Effector CD4-positive, alpha-beta T cell (primary cell): ENCODE results near the gene ACBD3.

Experiments used
- DNase-seq: peaks from one replicate; pipeline ENCODE4 v3.0.0-alpha.2; 2020

Gene ACBD3

GRCh38 chr1:226133504-226134123 lies 52.9 kb downstream of the ACBD3 start:
- no peak for DNase-seq

GRCh38 chr1:226132728-226133503 lies 53.6 kb downstream of the ACBD3 start:
- no peak for DNase-seq

- no peak for DNase-seq
Measured at GRCh38 chr1:226131639-226132038, 54.9 kb downstream of the ACBD3 start.

GRCh38 chr1:226129230-226129629 lies 57.3 kb downstream of the ACBD3 start:
- no peak for DNase-seq

- DNase-seq, result no peak
Measured at GRCh38 chr1:226128487-226129075, 58.0 kb downstream of the ACBD3 start.

- DNase-seq, result no peak
Measured at GRCh38 chr1:226126824-226127569, 59.5 kb downstream of the ACBD3 start.

- no peak for DNase-seq
Measured at GRCh38 chr1:226125831-226126230, 60.7 kb downstream of the ACBD3 start.

GRCh38 chr1:226125097-226125630 lies 61.4 kb downstream of the ACBD3 start:
- peak; percentile 83 for DNase-seq

- DNase-seq, result no peak
Measured at GRCh38 chr1:226123591-226124471, 62.7 kb downstream of the ACBD3 start.

GRCh38 chr1:226123212-226123560 lies 63.4 kb downstream of the ACBD3 start:
- DNase-seq, result no peak

GRCh38 chr1:226121587-226122400 lies 64.7 kb downstream of the ACBD3 start:
- peak; percentile 66 for DNase-seq

- DNase-seq, result no peak
Measured at GRCh38 chr1:226121049-226121586, 65.4 kb downstream of the ACBD3 start.

- no peak for DNase-seq
Measured at GRCh38 chr1:226120398-226120797, 66.1 kb downstream of the ACBD3 start.

GRCh38 chr1:226119169-226119568 lies 67.4 kb downstream of the ACBD3 start:
- DNase-seq, result no peak

- no peak for DNase-seq
Measured at GRCh38 chr1:226118357-226118756, 68.2 kb downstream of the ACBD3 start.

- DNase-seq, result no peak
Measured at GRCh38 chr1:226117330-226117729, 69.2 kb downstream of the ACBD3 start.

- DNase-seq, result no peak
Measured at GRCh38 chr1:226116673-226117072, 69.9 kb downstream of the ACBD3 start.

GRCh38 chr1:226112626-226113025 lies 73.9 kb downstream of the ACBD3 start:
- DNase-seq, result no peak

- no peak for DNase-seq
Measured at GRCh38 chr1:226111883-226112261, 74.7 kb downstream of the ACBD3 start.

GRCh38 chr1:226111098-226111882 lies 75.3 kb downstream of the ACBD3 start:
- DNase-seq, result no peak
